ENCODE measurements around the gene NETO2. TPM values are rescaled to one million over a fixed set of nuclear protein-coding genes. Genes with fewer than 3 reads are reported as not detected.
"Not testable (repeated sequence)": the region's sequence is repeated elsewhere in the genome, so short reads cannot be mapped to it uniquely, and the experiment has no call there.

The NETO2 gene
- total RNA-seq, 1 donor: 6.0 TPM

DNA sequence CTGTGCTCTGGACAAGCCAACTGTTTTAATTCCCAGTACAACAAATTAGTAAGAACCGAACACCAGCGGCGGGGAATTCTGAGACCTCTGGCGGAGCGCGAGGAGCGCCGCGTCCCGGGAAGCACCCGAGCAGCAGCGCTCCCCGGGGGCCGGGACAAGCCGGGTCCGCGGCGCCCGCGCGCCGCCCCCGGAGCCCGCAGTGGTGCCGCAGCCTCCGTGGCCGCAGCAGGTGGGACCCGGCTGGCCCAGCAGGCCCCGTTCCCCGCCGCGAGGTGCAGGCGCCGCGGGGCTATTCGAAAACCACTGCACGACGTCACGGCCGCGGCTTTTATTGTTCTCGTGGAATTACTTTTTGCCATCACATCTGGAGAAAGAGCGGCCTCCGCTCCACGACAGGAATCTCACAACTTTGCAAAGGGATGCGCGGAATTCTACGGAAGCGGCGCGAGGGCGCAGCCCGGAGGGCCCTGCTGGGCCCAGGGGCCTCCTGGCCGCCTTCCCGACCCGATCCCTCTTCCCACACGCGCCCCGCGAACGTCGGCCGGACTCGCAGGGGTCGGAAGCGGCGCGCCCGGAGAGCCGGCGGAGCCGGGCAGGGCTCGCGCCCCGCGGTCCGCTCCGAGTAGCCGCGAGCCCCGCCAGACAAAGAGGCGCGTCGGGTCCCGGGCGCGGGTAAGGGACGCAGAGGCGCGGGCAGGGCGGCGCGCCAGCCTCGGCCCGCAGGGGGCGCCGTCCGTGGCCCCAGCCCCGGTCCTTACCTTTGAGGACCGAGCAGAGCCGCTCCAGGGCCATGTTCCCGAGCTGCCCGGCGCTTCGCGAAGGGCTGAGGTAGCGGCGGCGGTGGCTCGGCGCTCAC, 696 bp downstream of the NETO2 start:
- H3K4me3 ChIP-seq (ENCODE audit: low read depth, low read length): peak overlapping the region; percentile 74
- DNase-seq (ENCODE audit: low read depth): peak; percentile 37
- TF ChIP-seq, protein P1, sequence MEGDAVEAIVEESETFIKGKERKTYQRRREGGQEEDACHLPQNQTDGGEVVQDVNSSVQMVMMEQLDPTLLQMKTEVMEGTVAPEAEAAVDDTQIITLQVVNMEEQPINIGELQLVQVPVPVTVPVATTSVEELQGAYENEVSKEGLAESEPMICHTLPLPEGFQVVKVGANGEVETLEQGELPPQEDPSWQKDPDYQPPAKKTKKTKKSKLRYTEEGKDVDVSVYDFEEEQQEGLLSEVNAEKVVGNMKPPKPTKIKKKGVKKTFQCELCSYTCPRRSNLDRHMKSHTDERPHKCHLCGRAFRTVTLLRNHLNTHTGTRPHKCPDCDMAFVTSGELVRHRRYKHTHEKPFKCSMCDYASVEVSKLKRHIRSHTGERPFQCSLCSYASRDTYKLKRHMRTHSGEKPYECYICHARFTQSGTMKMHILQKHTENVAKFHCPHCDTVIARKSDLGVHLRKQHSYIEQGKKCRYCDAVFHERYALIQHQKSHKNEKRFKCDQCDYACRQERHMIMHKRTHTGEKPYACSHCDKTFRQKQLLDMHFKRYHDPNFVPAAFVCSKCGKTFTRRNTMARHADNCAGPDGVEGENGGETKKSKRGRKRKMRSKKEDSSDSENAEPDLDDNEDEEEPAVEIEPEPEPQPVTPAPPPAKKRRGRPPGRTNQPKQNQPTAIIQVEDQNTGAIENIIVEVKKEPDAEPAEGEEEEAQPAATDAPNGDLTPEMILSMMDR (IDR thresholded peaks at IDR 0.05; ENCODE audit: insufficient read depth, low read length): peak; percentile 36

DNA sequence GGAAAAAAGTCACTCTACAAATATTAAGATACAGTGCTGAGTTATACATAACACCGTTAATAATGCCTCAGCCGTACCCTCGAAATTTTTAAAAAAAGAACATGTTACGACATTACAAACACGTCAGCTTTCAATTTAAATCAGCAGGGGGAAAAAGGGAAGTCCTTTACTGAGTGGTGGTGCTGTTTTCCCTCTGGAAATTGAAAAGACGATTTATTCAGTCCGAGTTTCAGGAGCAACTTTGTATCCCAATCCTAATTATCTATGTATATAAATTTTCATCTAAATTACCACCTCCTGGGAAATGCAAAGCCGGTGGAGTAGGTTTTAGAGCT, 1.3 kb downstream of the NETO2 start:
- DNase-seq (ENCODE audit: low read depth): peak; percentile 37
- TF ChIP-seq, protein P1 (IDR thresholded peaks at IDR 0.05; ENCODE audit: insufficient read depth, low read length): no peak
- H3K4me3 ChIP-seq (ENCODE audit: low read depth, low read length): peak overlapping the region; percentile 74

DNA sequence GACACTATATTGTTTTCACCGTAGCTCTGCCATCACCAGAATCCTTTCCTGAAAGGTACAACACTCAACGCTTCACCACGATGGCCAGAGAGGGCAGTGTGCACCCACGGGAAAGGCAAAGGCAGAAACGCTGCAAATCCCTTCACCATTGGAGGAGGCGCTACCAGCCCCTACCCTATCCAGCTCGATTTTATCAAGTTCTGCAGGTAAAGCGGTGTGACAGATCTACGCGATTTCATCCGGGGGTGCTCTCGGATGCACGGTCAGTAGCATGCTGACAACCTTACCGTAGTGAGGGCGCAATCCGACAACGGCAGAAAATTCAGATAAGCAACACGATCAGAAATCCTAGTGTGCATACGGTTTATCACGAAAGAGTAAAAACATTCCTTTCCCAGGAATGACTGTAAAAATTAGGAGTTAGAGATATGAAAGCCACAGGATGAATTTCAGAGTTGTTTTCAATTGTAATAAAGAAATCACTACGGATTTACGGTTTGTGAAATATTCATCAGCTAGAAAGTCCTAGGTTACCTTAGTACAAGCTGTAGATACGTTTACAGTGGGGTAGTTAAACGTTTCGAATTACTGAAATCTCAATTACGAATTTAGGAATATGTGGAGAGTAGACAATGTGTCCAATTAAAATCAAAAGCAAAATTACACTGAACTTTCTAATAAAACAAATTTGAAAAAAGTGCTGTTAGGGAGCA, 1.8 kb downstream of the NETO2 start:
- TF ChIP-seq, protein P1 (IDR thresholded peaks at IDR 0.05; ENCODE audit: insufficient read depth, low read length): peak; percentile 98
- peak overlapping the region; percentile 74 for H3K4me3 ChIP-seq (ENCODE audit: low read depth, low read length)
- peak; percentile 81 for DNase-seq (ENCODE audit: low read depth)

DNA sequence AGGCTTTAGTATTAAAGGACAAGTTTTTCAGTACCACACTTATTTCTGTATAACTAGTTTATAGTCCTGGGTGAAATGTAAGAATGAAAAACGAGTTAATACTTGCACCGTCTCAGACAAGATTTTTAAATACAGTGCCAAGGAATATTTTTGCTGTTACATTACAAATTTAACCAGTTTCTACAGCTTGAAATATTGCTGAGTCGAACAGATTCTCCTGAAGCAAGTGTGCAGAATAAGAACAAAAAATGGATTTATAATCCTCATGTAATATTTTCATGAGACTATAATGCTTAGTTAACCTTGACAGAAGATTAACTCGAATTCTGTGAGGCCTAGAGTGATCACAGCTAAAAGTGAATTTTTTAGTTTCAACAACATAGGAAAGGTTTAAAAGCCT, 3.1 kb downstream of the NETO2 start:
- TF ChIP-seq, protein P1 (IDR thresholded peaks at IDR 0.05; ENCODE audit: insufficient read depth, low read length): no peak
- H3K4me3 ChIP-seq (ENCODE audit: low read depth, low read length): no peak overlapping the region
- no peak for DNase-seq (ENCODE audit: low read depth)

DNA sequence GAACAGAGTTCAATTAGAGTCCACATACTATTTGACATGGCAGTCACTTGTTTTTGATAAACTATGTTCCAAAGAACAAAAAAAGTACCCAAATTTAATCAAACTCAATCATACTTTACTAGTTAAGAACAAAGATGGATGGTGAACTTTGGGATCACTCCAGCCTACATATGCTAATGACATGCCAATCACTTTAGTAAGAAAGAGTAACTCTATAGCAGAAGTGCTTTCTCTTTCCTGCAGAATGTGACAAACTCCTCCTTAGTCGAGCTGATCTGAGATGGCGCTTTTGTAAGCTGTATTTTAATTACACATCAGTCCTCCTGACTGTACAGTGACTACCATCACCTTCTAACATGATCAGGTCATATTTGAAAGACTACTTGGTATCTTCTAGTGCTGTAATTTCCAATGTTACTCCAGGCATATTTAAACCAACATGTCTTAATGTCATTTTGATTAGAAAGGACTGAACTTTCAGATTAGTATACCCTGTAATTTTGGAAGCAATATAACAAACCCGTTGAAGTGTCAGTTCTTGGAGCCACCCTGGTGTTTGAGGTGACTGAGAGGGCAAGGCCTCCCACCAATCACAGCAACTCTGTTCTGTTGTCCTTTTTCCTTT, 4.1 kb downstream of the NETO2 start:
- TF ChIP-seq, protein P1 (IDR thresholded peaks at IDR 0.05; ENCODE audit: insufficient read depth, low read length): no peak
- H3K4me3 ChIP-seq (ENCODE audit: low read depth, low read length): no peak overlapping the region
- no peak for DNase-seq (ENCODE audit: low read depth)

DNA sequence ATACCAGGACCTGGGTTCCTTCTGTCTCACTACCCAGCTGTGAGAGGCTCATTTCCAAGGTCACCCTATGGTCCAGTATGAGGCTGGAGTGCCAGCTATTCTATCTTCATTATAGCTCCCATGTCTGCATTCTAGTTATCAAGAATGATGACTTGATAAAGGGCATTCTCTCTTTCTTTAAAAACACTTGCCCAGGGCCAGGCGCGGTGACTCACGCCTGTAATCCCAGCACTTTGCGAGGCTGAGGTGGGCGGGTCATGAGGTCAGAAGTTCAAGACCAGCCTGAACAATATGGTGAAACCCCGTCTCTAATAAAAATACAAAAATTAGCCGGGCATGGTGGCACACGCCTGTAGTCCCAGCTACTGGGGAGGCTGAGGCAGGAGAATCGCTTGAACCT, 5.8 kb downstream of the NETO2 start:
- not testable (repeated sequence) for H3K4me3 ChIP-seq (ENCODE audit: low read depth, low read length); DNase-seq (ENCODE audit: low read depth)
